GM19395 (cell line): ENCODE measurements around the gene LRRC30.
"Not testable (repeated sequence)": the region's sequence is repeated elsewhere in the genome, so short reads cannot be mapped to it uniquely, and the experiment has no call there.

Experiments
- ATAC-seq: cut with Tn5 transposase; IDR thresholded peaks from one replicate; pipeline ENCODE4 v1.9.1; 2021; ENCODE audit warnings: mild to moderate bottlenecking, moderate library complexity; ENCODE audit not compliant: unreplicated experiment

LRRC30 gene

DNA sequence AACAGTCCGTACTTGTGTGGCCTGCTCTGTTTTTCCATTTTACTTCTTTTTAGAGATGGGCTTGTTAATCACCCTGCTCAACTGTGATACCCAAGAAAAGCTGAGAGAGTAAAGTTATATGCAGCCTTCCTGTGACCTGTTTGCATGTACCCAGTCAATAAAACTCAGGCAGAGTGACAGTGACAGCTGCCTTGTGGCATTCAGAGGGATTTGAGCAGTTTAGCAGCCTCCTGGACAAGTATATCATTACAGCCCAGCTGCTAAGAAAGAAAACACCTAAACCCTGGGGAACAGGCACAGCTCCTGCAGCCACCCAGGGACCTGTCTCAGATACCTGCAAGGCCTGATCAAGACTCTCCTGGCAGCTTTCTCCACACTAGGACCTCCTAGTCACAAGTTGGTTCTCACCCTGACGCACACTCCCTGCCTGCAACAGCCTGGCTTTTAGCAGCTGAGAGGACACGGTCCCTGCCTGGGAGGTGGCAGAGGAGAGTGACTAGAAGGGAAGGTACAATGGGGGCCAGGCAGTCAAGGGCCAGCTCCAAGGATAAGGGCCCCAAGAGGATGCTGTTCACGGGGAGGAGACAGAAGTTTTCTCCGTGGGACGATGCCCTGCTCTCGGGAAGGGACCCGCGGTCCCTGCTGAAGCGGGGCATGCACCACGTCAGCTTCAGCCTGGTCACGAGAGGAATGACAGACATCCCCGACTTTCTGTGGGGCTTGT lies at the start of gene LRRC30:
LRRC30 (plus strand) TSS at position 464 of the 724 bp plus-strand sequence; CDS start at position 514, 50 bp downstream.
- no peak for ATAC-seq

DNA sequence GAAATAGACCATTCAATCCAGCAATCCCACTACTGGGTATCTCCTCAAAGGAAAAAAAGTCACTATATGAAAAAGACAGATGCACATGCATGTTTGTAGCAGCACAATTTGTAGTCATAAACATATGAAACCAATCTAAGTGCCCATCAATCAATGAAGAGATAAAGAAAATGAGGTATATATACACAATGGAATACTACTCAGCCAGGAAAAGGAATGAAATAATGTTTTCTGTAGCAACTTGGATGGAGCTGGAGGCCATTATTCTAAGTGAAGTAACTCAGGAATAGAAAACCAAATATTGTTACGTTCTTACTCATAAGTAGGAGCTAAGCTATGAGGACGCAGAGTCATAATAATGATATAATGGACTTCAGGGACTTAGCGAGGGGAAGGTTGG lies 45.2 kb upstream of the LRRC30 start:
- ATAC-seq = no peak

- ATAC-seq = no peak
These were observed 40.2 kb upstream of the LRRC30 start for GRCh38 chr18:7190547-7191156.

DNA sequence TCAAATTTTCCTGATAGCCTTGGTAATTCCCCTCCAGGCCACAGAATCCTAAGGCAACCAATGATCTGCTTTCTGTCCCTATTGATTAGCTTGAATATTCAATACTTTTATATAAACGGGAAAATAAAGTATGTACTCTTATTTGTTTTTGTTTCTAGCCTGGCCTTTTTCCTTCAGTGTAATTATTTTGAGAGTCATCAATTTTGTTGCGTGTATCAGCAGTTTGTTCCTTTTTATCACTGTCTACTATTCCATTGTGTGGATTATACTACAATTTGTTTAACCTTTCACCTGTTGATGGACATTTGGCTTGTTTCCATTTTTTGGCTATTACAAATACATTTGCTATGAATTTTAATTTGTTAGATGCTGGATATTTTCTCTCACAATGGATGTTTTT lies 39.2 kb upstream of the LRRC30 start:
- ATAC-seq = no peak

DNA sequence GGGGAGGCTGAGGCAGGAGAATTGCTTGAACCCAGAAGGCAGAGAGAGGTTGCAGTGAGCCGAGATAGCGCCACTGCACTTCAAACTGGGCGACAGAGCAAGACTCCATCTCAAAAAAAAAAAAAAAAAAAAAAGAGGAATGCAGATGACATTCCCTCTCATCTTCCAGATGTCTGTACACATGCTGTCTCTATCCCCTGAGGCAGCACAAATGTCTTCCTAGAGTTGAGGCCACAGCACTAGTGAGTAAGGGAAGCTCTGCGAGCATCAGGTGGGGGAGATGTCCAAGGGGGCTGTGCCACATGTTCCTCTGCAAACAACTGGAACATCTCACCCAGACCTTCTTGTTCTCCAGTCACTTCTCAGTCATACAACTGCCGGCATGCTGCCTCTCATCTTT lies 35.6 kb upstream of the LRRC30 start:
- ATAC-seq = no peak

DNA sequence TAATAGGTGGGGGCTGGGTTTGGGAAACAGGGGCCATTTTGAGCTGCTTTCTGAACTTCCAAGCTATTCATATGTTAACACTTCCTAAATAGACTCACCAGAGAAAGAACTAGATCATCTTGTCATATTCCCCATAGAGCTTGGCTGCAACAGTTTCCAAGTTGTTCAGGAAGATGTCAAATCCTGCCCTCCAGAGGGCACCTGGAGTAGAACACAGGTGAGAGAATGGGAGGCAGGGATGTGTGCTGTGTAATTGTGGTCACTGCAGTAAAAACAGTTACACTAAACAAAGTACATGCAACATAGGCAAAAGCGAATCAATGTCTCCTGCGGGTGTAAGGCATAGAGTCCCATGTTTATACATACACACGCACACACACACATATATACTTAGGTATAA lies 34.5 kb upstream of the LRRC30 start:
- ATAC-seq = no peak

- ATAC-seq = no peak
These were observed 33.0 kb upstream of the LRRC30 start for GRCh38 chr18:7197854-7198253.

DNA sequence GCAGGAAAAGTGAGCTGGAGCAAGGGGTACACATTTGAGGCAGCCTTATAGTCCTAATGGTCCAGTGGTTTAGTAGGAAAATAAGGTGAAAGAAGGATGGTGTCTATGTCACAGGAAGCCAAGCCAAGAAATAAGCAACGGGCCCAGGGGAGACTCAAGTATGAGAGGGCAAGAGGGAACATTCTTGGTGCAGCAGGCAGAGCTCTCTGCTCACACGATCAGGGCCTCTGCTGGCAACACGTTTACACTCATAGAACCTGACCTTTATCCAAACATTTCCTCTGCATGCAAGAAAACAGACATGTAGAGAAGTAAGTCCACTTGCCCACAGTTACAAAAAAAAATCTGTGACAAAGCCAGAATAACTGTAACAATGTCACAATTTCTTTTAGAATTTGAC lies 32.6 kb upstream of the LRRC30 start:
- ATAC-seq = no peak

GRCh38 chr18:7201096-7201495 lies 29.8 kb upstream of the LRRC30 start:
- ATAC-seq = no peak

- ATAC-seq = no peak
These were observed 28.7 kb upstream of the LRRC30 start for GRCh38 chr18:7202169-7202568.

DNA sequence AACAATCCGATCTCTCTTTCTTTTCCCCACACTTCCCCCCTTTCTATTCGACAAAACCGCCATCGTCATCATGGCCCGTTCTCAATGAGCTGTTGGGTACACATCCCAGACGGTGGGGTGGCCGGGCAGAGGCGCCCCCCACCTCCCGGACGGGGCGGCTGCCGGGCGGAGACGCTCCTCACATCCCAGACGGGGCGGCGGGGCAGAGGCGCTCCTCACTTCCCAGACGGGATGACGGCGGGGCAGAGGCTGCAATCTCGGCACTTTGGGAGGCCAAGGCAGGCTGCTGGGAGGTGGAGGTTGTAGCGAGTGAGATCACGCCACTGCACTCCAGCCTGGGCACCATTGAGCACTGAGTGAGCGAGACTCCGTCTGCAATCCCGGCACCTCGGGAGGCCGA lies 27.3 kb upstream of the LRRC30 start:
- not testable (repeated sequence) for ATAC-seq

GRCh38 chr18:7205346-7205745 lies 25.5 kb upstream of the LRRC30 start:
- no peak for ATAC-seq

- ATAC-seq = no peak
These were observed 24.7 kb upstream of the LRRC30 start for GRCh38 chr18:7206217-7206616.

DNA sequence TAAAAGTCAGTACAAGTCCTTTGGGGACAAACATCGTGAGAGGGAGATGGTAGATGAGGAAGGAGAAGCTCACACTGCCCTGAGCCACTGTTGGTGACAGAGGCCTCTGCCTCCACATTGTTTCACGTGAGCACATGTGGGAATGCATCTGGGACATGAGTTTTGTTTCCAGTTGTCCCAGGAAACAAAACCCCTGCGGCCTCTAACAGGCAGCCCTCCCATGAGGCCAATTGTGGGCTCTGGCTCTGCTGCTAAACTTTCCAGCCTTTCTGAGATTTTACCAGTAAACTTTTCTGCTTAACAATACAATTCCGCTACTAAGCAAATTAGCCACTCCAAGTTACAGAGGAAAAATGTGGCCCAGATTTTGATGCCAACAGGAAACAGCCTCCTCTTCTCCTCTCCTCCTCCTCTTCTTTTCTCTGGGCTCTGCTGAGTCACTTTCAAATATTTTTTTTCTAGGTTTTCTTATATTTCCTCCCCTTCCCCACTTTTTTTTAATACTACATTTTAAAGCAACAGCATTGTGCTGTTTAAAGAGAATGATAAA lies 23.4 kb upstream of the LRRC30 start:
- ATAC-seq = no peak

DNA sequence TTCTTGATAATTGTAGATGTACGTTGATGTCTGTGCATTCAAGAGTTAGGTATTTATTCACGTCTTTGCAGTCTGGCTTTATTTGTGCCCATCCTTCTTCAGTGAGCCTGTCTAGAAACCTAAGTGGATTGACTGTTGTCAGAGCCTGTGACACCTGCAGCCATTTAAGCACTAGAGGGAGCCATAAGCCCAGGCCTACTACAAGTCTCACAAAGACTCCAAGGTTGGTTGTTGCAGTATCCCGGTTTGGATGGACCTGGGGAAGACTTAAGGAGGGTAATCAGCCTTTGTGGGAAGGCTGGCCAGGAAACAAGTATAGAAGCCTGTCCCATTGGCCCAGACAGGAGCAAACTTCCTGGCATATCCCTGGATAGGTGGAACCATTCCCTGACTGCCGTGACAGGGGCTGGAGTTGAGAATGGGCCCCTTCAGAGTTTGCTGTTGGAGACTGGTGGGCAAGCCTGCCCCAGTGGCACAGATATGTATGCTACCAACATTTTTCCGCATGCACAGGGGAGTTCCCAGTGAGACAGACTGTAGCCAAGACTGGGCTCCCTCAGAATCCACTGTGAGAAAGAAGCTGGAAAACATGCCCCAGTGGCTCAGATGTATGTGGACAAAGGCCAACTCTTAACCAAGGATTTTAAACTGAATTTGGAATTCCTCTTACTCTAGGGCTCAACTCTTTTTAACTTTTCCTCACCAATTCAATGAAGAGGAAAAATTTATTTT lies 9.3 kb upstream of the LRRC30 start:
- peak; percentile 57 for ATAC-seq

GRCh38 chr18:7224198-7224597 lies 6.7 kb upstream of the LRRC30 start:
- ATAC-seq = no peak

DNA sequence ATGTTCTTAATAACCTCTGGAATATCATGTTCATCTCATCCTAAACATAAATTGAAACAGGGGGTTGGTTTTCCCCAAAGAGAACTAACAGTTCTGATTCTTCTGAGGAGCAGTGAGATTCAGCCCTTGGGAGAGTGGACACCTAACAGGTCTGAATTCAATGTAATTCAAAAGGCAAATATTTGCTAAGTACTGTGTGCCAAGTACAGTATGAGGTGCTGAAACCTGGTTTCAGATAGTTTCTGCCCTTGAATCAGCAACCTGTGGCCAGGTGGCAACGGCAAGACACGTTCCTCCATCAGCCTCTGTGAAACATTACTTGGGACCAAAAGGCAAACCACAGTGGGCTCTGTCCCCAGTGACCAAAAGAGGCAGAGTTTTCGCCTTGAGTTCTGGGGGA lies 1.3 kb downstream of the LRRC30 start:
- no peak for ATAC-seq

DNA sequence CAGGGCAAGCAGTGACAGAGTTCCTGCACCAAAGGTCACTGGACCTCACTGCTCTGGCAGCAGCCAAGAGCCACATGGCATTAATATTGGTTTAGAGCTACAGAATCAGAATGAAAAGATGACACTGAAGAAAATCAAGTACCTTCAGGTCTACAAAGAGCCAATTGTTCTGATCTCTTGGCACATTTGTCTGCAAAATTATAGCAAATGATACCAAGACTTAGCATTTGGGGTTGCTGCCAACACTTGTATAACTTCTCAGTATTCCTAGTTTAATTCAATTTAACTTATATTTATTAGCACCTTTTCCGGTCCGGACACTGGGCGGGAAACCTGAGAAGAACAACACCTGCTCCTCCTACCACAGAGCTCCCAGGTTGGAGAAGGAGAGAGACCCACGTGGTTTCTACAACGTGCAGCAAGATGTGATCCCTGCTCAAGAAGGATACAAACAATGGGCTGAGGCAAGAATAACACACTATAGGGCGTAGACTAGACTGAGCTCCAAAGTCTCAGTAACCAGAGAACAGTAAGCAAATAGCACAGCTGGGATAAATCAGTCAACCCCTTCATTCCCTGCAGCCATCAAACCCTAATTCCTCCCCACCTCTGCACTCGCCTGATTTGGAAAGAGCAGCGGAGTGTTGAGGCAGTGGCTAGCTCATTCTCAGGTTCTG lies 2.4 kb downstream of the LRRC30 start:
- ATAC-seq = no peak

DNA sequence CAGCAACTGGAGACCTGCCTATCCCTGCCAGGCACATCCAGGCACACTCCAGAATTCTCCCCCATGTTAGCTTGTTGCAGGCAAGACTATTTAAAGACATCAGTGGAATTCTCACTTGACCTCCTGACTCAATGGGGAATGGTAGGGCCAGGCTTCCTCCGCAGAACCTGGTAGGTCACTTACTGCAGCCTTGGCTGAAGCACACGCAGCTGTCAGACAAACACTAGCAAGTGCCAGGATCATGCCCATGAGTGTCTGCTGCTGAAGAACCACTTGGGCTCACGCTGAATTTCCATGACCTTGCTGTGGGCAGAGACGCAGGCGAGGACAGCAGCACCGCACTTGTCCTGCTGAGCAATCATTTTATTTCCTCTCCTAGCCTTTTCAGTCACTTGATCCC lies 3.2 kb downstream of the LRRC30 start:
- ATAC-seq = no peak

GRCh38 chr18:7234956-7235355 lies 4.1 kb downstream of the LRRC30 start:
- ATAC-seq = no peak

DNA sequence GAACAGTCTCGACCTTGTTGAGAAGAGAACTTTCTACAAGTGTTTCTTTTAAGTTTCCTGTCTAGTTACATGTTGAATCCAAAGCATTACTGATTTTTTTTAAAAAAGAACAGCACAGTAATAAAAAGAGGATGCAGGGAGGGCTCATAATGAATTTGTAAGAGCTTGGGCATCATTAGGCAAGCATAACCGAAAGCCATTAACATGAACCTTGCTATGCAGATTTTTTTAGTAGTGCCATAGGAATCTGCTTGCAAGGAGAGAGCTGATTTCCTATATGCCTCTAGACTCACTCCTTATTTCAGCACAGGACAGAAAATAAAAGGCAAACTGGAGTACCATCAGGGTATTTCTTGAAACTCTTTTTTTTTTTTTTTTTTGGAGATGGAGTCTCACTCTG lies 5.2 kb downstream of the LRRC30 start:
- no peak for ATAC-seq
